ENCODE measurements around the gene ARIH1. TPM values are rescaled to one million over a fixed set of nuclear protein-coding genes. Genes with fewer than 3 reads are reported as not detected.

Gene ARIH1
- total RNA-seq, 1 experiment from 2014 or later: 187 TPM

Other genes starting within 250 kb of the ARIH1 start
- gene PKM, start 243.1 kb upstream of the ARIH1 start, total RNA-seq (2021): 1,606 and 1,955 TPM in 2 replicates
- gene PARP6, start 201.8 kb upstream of the ARIH1 start, total RNA-seq (2021): 68.0 and 71.4 TPM in 2 replicates
- gene CELF6, start 154.2 kb upstream of the ARIH1 start, total RNA-seq (2021): not detected in 2 replicates
- 64.8 and 69.0 TPM in 2 replicates for gene HEXA, start 98.3 kb upstream of the ARIH1 start, total RNA-seq (2021)
- gene TMEM202, start 76.0 kb upstream of the ARIH1 start, total RNA-seq (2021): not detected in 2 replicates
- gene GOLGA6B, start 180.4 kb downstream of the ARIH1 start, total RNA-seq (2021): 0.20 TPM in 1 of 2 replicates, not detected in the other
- gene HIGD2B, start 211.9 kb downstream of the ARIH1 start, total RNA-seq (2021): not detected in 2 replicates
- 22.9 and 27.8 TPM in 2 replicates for gene BBS4, start 211.9 kb downstream of the ARIH1 start, total RNA-seq (2021)

Data from A673 (cell line).